Measurements from ENCODE around the gene PTPRB. TPM values are rescaled to one million over a fixed set of nuclear protein-coding genes. Genes with fewer than 3 reads are reported as not detected.

Gene PTPRB
- total RNA-seq, 6 experiments from 2014 or later: 2.6 to 4.3 (median 3.1) TPM

DNA sequence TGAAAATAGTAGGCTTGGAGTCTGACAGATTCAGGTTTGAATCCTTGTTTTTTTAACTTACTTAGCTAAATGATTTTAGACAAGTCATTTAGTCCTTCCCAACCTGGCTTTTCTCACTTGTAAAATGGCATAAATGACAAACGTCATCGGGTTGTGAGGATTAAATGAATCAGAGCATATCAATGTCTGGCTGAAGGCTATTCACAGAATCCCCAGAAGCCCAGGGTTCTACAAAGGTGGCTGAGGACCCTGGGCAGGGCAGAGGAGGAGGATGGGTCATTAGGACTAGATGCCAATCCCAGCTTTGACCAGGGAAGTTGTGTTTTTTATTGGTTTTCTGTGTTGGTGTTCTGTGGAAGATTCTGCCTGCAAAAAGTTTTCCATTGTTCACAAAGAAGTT is 7.6 kb upstream of the PTPRB start:
- H3K9me3 Mint-ChIP-seq: no peaks in the 10 kb centered on the region
- H3K36me3 Mint-ChIP-seq (ENCODE audit: low read depth): no peaks in the 10 kb centered on the region
- H3K27me3 Mint-ChIP-seq (ENCODE audit: insufficient read depth): no peaks in the 10 kb centered on the region; the same call in 1 of the 2 replicates
- peaks cover 75% of the 10 kb centered on the region for H3K4me1 Mint-ChIP-seq (ENCODE audit: low read depth)
- peak overlapping the region; percentile 94 for H3K27ac Mint-ChIP-seq
- TF ChIP-seq, protein P1, sequence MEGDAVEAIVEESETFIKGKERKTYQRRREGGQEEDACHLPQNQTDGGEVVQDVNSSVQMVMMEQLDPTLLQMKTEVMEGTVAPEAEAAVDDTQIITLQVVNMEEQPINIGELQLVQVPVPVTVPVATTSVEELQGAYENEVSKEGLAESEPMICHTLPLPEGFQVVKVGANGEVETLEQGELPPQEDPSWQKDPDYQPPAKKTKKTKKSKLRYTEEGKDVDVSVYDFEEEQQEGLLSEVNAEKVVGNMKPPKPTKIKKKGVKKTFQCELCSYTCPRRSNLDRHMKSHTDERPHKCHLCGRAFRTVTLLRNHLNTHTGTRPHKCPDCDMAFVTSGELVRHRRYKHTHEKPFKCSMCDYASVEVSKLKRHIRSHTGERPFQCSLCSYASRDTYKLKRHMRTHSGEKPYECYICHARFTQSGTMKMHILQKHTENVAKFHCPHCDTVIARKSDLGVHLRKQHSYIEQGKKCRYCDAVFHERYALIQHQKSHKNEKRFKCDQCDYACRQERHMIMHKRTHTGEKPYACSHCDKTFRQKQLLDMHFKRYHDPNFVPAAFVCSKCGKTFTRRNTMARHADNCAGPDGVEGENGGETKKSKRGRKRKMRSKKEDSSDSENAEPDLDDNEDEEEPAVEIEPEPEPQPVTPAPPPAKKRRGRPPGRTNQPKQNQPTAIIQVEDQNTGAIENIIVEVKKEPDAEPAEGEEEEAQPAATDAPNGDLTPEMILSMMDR (IDR thresholded peaks at IDR 0.05): no peak
- no peak overlapping the region for H3K4me3 Mint-ChIP-seq
- no peak for DNase-seq

DNA sequence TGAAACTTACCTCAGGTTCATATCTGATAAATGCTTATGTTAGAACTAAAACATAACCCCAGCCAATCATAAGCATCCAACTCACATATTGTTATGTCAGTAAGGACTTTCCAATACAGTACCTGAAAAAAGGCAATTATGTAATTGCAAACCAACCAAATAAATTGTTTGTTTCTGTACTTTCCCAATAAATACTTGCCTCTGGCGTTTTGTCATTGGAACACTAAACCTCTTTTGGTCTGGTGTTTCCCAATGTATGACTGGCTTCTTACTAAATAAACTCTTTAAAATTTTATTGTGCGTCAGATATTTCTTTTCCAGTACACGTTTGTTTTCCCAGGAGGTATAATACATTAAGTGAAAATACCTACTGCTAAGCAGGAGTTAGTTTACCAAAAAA is 6.7 kb upstream of the PTPRB start:
- Mint-ChIP-seq H3K4me3 (no peak overlapping the region), H3K4me1 (ENCODE audit: low read depth) (peaks cover 73% of the 10 kb centered on the region), H3K9me3 (no peaks in the 10 kb centered on the region), H3K27ac (peak overlapping the region; percentile 29; the same call in 1 of the 2 replicates), H3K27me3 (ENCODE audit: insufficient read depth) (no peaks in the 10 kb centered on the region; the same call in 1 of the 2 replicates), H3K36me3 (ENCODE audit: low read depth) (no peaks in the 10 kb centered on the region)
- TF ChIP-seq, protein P1 (IDR thresholded peaks at IDR 0.05): no peak
- no peak for DNase-seq

DNA sequence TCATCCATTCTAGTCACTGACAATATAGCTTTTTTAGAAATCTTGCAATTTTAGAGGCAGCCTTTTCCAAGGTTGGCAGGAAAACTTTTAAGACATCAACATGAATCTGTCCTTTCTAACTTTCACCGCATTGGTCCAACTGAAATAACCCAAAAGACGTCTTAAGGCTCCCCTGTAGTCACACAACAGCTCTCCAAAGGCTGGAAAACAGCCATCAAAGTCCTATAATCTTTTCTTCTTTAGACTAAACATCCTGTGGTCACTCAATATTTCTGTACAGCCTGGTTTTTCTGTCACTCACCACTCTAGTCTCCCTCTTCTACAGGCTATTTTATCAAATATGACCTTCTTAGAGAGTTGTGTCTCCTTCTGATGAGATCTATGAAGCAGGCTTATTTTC is 4.5 kb upstream of the PTPRB start:
- Mint-ChIP-seq H3K27me3 (ENCODE audit: insufficient read depth) (no peaks in the 10 kb centered on the region; the same call in 1 of the 2 replicates), H3K4me3 (no peak overlapping the region), H3K9me3 (no peaks in the 10 kb centered on the region), H3K27ac (no peak overlapping the region), H3K4me1 (ENCODE audit: low read depth) (peaks cover 65% of the 10 kb centered on the region), H3K36me3 (ENCODE audit: low read depth) (no peaks in the 10 kb centered on the region)
- DNase-seq: no peak
- TF ChIP-seq, protein P1 (IDR thresholded peaks at IDR 0.05): no peak

DNA sequence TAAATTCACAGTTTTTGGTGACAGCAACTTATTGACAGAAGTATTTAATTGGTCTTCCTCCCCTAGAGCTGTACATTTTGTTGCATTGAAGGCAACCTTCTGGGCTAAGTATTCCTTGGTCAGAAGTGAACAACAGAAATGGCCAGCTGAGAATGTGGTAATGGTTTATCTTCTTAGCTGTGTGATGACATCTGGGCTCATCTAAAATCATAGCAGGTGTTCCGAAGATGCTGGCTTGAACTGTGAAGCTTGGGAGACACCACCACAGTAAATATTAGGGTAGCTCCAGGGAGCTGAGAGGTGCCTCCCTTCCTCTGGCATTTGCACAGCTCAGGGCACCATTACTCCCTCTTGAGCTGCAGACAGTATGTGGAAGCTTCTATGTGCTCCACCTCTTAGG is 3.7 kb upstream of the PTPRB start:
- no peaks in the 10 kb centered on the region; the same call in 1 of the 2 replicates for H3K27me3 Mint-ChIP-seq (ENCODE audit: insufficient read depth)
- no peak overlapping the region for H3K4me3 Mint-ChIP-seq
- H3K27ac Mint-ChIP-seq: no peak overlapping the region
- TF ChIP-seq, protein P1 (IDR thresholded peaks at IDR 0.05): no peak
- DNase-seq: no peak
- H3K4me1 Mint-ChIP-seq (ENCODE audit: low read depth): peaks cover 57% of the 10 kb centered on the region
- H3K36me3 Mint-ChIP-seq (ENCODE audit: low read depth): no peaks in the 10 kb centered on the region
- no peaks in the 10 kb centered on the region for H3K9me3 Mint-ChIP-seq

DNA sequence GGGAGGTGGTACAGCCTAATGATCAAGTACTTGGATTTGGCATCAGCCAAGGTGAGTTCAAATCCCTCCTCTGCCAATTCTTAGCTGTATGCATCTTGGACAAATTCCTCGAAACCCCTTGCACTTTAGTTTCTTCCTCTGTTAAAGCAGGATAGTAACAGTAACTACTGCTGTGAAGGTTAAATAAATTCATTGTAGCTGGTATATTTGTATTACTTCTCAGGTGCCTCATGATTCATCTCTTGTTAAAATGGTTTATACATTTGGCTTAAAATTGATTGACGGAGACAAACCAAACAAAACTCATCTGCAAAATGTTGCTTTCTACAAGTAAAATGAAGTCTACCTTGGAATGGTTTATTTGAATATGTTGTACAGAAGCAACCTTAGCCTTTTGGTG is 2.3 kb upstream of the PTPRB start:
- Mint-ChIP-seq H3K4me1 (ENCODE audit: low read depth) (peaks cover 43% of the 10 kb centered on the region), H3K36me3 (ENCODE audit: low read depth) (peaks cover 7% of the 10 kb centered on the region; the same call in 1 of the 2 replicates), H3K27me3 (ENCODE audit: insufficient read depth) (no peaks in the 10 kb centered on the region; the same call in 1 of the 2 replicates), H3K4me3 (no peak overlapping the region), H3K27ac (no peak overlapping the region), H3K9me3 (no peaks in the 10 kb centered on the region)
- no peak for DNase-seq
- TF ChIP-seq, protein P1 (IDR thresholded peaks at IDR 0.05): no peak
